ENCODE measurements around the gene PCBP3.

Gene PCBP3

DNA sequence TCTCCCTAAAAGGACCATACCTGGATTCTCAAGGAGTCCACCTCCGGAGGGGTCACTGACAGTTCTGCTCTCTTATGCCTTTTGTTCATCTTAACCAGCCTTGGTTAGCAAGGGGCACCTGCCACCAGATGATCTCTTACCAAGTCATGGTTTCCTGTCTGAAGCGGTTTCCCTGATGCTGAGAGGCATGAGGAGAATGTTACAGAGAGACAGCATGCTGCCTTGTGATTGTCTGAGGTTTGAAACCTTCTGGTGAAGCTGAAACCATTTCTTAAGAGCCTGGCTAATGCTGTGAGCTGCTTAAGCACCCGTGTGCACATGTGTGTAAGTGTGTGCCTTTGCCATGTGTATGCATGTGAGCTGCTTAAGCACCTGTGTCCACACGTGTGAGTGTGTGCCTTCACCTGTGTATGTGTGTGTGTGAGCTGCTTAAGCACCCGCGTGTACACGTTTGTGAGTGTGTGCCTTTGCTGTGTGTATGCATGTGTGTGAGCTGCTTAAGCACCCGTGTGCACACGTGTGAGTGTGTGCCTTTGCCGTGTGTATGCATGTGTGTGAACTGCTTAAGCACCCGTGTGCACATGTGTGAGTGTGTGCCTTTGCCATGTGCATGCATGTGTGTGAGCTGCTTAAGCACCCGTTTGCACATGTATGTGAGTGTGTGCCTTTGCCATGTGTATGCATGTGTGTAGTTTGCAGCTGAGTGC lies 201.7 kb downstream of the PCBP3 start:
- Histone ChIP-seq H3K9me3 (no peaks in the 10 kb centered on the region), H3K27me3 (no peaks in the 10 kb centered on the region), H3K4me3 (ENCODE audit: low read depth in 1 of 2, low read length in 1 of 2) (no peak overlapping the region), H3K27ac (no peak overlapping the region), H3K36me3 (no peaks in the 10 kb centered on the region), H3K4me1 (ENCODE audit: control insufficient read depth in 1 of 2, insufficient read depth in 1 of 2, low read depth in 1 of 2, low read length in 1 of 2) (no peaks in the 10 kb centered on the region)
- TF ChIP-seq, protein P1, sequence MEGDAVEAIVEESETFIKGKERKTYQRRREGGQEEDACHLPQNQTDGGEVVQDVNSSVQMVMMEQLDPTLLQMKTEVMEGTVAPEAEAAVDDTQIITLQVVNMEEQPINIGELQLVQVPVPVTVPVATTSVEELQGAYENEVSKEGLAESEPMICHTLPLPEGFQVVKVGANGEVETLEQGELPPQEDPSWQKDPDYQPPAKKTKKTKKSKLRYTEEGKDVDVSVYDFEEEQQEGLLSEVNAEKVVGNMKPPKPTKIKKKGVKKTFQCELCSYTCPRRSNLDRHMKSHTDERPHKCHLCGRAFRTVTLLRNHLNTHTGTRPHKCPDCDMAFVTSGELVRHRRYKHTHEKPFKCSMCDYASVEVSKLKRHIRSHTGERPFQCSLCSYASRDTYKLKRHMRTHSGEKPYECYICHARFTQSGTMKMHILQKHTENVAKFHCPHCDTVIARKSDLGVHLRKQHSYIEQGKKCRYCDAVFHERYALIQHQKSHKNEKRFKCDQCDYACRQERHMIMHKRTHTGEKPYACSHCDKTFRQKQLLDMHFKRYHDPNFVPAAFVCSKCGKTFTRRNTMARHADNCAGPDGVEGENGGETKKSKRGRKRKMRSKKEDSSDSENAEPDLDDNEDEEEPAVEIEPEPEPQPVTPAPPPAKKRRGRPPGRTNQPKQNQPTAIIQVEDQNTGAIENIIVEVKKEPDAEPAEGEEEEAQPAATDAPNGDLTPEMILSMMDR (IDR thresholded peaks at IDR 0.05), result no peak

DNA sequence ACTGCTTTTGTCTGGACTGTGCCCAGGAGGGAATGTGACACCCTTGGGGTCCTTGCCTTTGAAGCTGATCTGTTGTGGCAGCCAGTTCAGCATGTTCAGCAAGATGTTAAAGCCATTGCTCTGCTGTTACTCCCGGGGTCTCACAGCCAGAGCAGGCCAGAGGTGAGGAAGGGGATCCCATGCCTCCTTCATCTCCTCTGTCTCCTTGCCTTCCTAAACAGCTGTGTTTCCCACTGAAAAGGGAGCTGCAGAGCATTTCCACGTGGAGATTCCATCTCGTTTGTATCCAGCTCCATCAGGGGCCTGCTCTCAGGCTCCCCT lies 202.2 kb downstream of the PCBP3 start:
- Histone ChIP-seq H3K27ac (no peak overlapping the region), H3K9me3 (no peaks in the 10 kb centered on the region), H3K4me3 (ENCODE audit: low read depth in 1 of 2, low read length in 1 of 2) (no peak overlapping the region), H3K4me1 (ENCODE audit: control insufficient read depth in 1 of 2, insufficient read depth in 1 of 2, low read depth in 1 of 2, low read length in 1 of 2) (no peaks in the 10 kb centered on the region), H3K36me3 (no peaks in the 10 kb centered on the region), H3K27me3 (no peaks in the 10 kb centered on the region)
- TF ChIP-seq, protein P1 (IDR thresholded peaks at IDR 0.05), result no peak

DNA sequence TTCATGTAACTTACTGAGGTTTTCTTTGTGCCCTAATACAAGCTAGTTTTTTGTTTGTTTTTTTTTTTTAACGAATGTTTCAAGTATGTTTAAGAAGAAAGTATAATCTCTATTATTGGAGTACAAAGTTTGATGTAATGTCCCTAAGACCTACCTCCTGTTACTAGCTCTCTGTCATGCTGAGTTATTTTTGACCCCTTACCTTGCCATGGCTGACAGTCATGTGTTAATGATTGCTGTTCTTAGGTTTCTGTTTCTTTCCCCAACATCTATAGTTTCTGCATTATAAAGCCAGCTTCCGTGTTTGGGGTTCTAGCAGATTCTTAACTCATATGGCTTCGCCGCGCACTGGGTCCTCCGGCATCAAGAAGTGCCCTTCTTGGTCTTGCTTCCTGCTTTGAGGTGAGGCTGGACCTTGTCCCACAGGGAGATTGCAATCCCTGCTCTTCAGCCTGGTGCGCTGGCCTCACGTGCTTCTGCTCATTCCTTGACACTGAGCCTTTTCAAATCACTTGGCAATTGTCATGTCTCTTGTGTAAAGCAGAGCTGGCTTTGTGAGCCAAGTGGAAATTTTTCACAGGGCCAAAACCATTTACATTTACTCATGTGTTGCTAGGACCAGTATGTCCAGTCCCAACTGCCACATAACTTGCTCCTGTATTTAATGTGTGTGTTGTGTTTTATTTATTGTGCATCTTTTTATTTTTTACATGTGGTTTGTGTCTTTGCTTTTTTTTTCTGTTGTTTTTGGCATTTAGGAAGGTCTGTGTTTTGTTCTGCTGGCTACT lies 203.0 kb downstream of the PCBP3 start:
- H3K4me1 ChIP-seq (ENCODE audit: control insufficient read depth in 1 of 2, insufficient read depth in 1 of 2, low read depth in 1 of 2, low read length in 1 of 2), result peaks cover 0 to 6% of the 10 kb centered on the region in 2 experiments
- H3K27me3 ChIP-seq, result no peaks in the 10 kb centered on the region
- H3K36me3 ChIP-seq, result no peaks in the 10 kb centered on the region
- H3K4me3 ChIP-seq (ENCODE audit: low read depth in 1 of 2, low read length in 1 of 2), result no peak overlapping the region
- no peaks in the 10 kb centered on the region for H3K9me3 ChIP-seq
- H3K27ac ChIP-seq, result no peak overlapping the region
- TF ChIP-seq, protein P1 (IDR thresholded peaks at IDR 0.05), result no peak

DNA sequence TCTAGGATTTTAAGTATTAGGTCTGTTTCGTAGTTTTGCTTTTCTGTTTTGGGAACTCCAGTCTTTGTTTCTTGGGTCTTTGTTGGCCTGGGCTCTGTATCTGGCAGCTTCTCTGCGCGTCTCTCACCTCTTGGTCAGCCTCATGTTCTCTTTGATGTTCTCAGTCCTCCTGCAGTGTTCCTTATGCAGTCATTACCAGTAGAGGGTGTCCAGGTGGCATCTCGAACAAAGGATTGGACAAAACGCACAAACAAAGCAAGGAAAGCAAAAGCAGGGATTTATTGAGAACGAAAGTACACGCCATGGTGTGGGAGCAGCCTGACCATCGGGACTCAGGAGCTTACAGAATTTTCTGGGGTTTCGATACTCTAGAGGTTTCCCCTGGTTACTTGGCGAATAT lies 204.3 kb downstream of the PCBP3 start:
- Histone ChIP-seq H3K9me3 (no peaks in the 10 kb centered on the region), H3K4me1 (ENCODE audit: control insufficient read depth in 1 of 2, insufficient read depth in 1 of 2, low read depth in 1 of 2, low read length in 1 of 2) (peaks cover 0 to 6% of the 10 kb centered on the region in 2 experiments), H3K36me3 (peaks cover 4% of the 10 kb centered on the region), H3K27me3 (no peaks in the 10 kb centered on the region), H3K4me3 (ENCODE audit: low read depth in 1 of 2, low read length in 1 of 2) (no peak overlapping the region), H3K27ac (no peak overlapping the region)
- TF ChIP-seq, protein P1 (IDR thresholded peaks at IDR 0.05), result no peak

DNA sequence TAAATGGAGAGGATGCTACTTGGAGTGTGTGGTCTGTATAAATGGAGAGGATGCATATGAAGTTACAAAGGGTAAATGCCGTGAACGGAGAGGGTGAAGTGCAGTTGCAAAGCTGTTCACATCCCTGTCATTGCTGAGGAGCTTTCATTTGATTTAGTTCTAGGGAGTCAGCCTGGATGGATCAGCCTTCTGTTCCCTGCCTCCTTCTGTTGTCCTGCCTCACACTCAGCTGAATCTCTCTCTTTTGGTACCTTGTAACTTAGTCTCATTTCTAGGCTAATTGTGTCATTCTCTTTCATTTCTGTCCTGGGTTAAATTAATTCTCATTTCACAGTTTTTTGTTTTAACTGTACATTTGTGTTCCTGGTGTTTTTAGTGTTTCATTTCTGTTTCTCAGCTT lies 204.8 kb downstream of the PCBP3 start:
- TF ChIP-seq, protein P1 (IDR thresholded peaks at IDR 0.05), result no peak
- Histone ChIP-seq H3K27ac (no peak overlapping the region), H3K36me3 (peaks cover 7% of the 10 kb centered on the region), H3K4me3 (ENCODE audit: low read depth in 1 of 2, low read length in 1 of 2) (no peak overlapping the region), H3K4me1 (ENCODE audit: control insufficient read depth in 1 of 2, insufficient read depth in 1 of 2, low read depth in 1 of 2, low read length in 1 of 2) (peaks cover 0 to 6% of the 10 kb centered on the region in 2 experiments), H3K27me3 (no peaks in the 10 kb centered on the region), H3K9me3 (no peaks in the 10 kb centered on the region)
